ENCODE results near the gene POLR1C. TPM values are rescaled to one million over a fixed set of nuclear protein-coding genes. Genes with fewer than 3 reads are reported as not detected.

POLR1C gene
- total and polyA plus RNA-seq, 2 experiments from 2014 or later, result 24.9 to 38.1 TPM

DNA sequence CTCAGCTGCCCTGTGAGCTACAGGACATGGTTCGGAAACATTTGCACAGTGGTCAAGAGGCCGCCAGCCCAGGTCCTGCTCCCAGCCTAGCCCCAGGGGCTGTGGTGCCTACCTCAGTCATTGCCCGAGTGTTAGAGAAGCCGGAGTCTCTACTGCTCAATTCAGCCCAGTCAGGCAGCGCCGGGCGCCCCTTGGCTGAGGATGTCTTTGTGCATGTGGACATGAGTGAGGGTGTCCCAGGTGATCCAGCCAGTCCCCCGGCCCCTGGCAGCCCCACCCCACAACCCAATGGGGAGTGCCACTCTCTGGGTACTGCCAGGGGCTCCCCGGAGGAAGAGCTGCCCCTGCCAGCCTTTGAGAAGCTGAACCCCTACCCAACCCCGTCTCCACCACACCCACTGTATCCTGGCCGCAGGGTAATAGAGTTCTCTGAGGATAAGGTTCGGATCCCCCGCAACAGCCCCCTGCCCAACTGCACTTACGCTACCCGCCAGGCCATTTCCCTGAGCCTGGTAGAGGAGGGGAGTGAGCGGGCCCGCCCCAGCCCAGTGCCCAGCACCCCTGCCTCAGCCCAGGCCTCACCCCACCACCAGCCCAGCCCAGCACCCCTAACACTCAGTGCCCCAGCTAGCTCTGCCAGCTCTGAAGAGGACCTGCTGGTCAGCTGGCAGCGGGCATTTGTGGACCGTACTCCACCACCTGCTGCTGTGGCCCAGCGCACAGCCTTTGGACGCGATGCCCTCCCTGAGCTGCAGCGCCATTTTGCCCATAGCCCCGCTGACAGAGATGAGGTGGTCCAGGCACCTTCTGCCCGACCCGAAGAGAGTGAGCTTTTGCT, 11.9 kb upstream of the POLR1C start:
- 87 to 91% methylated on average over 20 to 25 of the region's 26 CpGs for WGBS, 2 experiments (ENCODE audit: low coverage in 1 of 2, low lambda C conversion rate in 2 of 2, missing lambda C conversion rate in 2 of 2)
- no peak for TF ChIP-seq EZH2 (IDR thresholded peaks at IDR 0.05; ENCODE audit: insufficient read depth, poor library complexity, severe bottlenecking)

DNA sequence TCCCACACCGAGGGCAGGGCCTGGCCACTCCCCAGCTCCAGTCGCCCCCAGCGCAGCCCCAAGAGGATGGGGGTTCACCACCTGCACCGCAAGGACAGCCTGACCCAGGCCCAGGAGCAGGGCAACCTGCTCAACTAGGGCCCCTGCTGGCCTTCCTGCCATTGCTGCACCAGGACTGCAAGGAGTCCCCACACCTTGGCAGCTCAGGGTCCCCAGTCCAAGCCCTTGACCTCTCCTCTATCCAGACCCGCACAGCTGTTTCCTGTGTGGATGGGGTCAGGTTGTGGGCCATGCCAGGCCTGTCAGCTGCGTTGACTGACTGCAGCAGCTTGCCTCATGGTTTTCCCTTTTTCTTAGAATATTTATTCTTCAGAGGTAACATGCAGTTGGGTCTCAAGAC, 11.2 kb upstream of the POLR1C start:
- Histone ChIP-seq H3F3A (ENCODE audit: insufficient read depth) (no peaks in the 10 kb centered on the region), H3K36me3 (ENCODE audit: low read depth) (no peaks in the 10 kb centered on the region; the same call in 1 of the 2 replicates), H2AFZ (no peak overlapping the region), H4K20me1 (ENCODE audit: insufficient read depth) (no peaks in the 10 kb centered on the region), H3K4me2 (ENCODE audit: unreplicated experiment) (no peak overlapping the region), H3K27ac (no peak overlapping the region), H3K4me3 (no peak overlapping the region), H3K79me2 (ENCODE audit: insufficient read depth) (no peaks in the 10 kb centered on the region), H3K9ac (no peak overlapping the region), H3K4me1 (ENCODE audit: insufficient read depth) (0 out of 2 replicates have a peak, but pooled peaks cover 2% of the 10 kb centered on the region), H3K27me3 (replicated peaks; ENCODE audit: insufficient read depth) (no peaks in the 10 kb centered on the region), H3K9me3 (ENCODE audit: low read depth) (no peaks in the 10 kb centered on the region), H3K9me2 (ENCODE audit: insufficient read depth) (no peaks in the 10 kb centered on the region)
- no peak for TF ChIP-seq EZH2phosphoT487 (IDR thresholded peaks at IDR 0.05; ENCODE audit: insufficient read depth, low read depth)
- TF ChIP-seq EZH2 (IDR thresholded peaks at IDR 0.05; ENCODE audit: insufficient read depth, poor library complexity, severe bottlenecking), result no peak
- DNase-seq, result no peak
- in situ Hi-C loops (cut with MboI), result loop anchor here (10.0 kb wide), 1 partner anchor 51 kb away; the partner anchor contains the start of gene DLK2
- WGBS, 2 experiments (ENCODE audit: low coverage in 1 of 2, low lambda C conversion rate in 2 of 2, missing lambda C conversion rate in 2 of 2), result 57 to 62% methylated on average over 6 of the region's 6 CpGs

More for the DNA sequence above, 11.9 kb upstream of the POLR1C start:
- H3K4me2 ChIP-seq (ENCODE audit: unreplicated experiment), result no peak overlapping the region
- DNase-seq, result no peak
- 0 out of 2 replicates have a peak, but pooled peaks cover 2% of the 10 kb centered on the region for H3K4me1 ChIP-seq (ENCODE audit: insufficient read depth)
- no peaks in the 10 kb centered on the region for H3K27me3 ChIP-seq (replicated peaks; ENCODE audit: insufficient read depth)
- H3K4me3 ChIP-seq, result no peak overlapping the region
- peaks cover 4% of the 10 kb centered on the region; the same call in 1 of the 2 replicates for H3K36me3 ChIP-seq (ENCODE audit: low read depth)
- no peaks in the 10 kb centered on the region for H3K9me2 ChIP-seq (ENCODE audit: insufficient read depth)
- H3F3A ChIP-seq (ENCODE audit: insufficient read depth), result no peaks in the 10 kb centered on the region
- no peak overlapping the region for H3K27ac ChIP-seq
- in situ Hi-C loops (cut with MboI), result loop anchor here (10.0 kb wide), 1 partner anchor 50 kb away; the partner anchor contains the start of gene DLK2
- H3K9ac ChIP-seq, result no peak overlapping the region
- H2AFZ ChIP-seq, result no peak overlapping the region
- H3K9me3 ChIP-seq (ENCODE audit: low read depth), result no peaks in the 10 kb centered on the region
- no peaks in the 10 kb centered on the region for H3K79me2 ChIP-seq (ENCODE audit: insufficient read depth)
- H4K20me1 ChIP-seq (ENCODE audit: insufficient read depth), result no peaks in the 10 kb centered on the region

DNA sequence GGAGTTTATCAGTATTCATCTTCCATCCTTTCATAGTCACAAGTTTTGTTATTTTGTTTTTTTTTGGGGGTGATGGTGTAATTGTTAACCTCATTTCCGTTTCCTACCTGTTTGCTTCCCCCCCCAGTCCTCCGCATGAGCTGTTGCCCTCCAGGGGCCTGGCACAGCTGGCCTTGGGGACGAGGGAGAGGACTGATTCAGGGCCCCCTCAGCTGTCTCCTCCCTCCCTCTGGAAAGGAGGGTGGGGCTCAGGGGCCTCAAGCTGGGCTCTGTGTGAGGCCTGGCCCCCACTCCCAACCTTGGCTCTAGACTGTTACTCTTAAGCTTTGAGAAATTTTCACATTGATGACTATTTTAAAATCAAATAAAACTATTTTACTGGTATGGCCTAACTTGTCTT, 10.7 kb upstream of the POLR1C start:
- Histone ChIP-seq H2AFZ (no peak overlapping the region), H3F3A (ENCODE audit: insufficient read depth) (peaks cover under 1% of the 10 kb centered on the region; the same call in 1 of the 2 replicates), H3K4me2 (ENCODE audit: unreplicated experiment) (no peak overlapping the region), H3K9me3 (ENCODE audit: low read depth) (no peaks in the 10 kb centered on the region), H3K4me1 (ENCODE audit: insufficient read depth) (0 out of 2 replicates have a peak, but pooled peaks cover 2% of the 10 kb centered on the region), H3K4me3 (no peak overlapping the region), H4K20me1 (ENCODE audit: insufficient read depth) (no peaks in the 10 kb centered on the region), H3K79me2 (ENCODE audit: insufficient read depth) (no peaks in the 10 kb centered on the region), H3K9ac (no peak overlapping the region), H3K27me3 (replicated peaks; ENCODE audit: insufficient read depth) (no peaks in the 10 kb centered on the region), H3K27ac (no peak overlapping the region), H3K9me2 (ENCODE audit: insufficient read depth) (no peaks in the 10 kb centered on the region), H3K36me3 (ENCODE audit: low read depth) (no peaks in the 10 kb centered on the region; the same call in 1 of the 2 replicates)
- WGBS, 2 experiments (ENCODE audit: low coverage in 1 of 2, low lambda C conversion rate in 2 of 2, missing lambda C conversion rate in 2 of 2), result 78 to 79% methylated on average over 3 of the region's 3 CpGs
- DNase-seq, result no peak
- in situ Hi-C loops (cut with MboI), result loop anchor here (10.0 kb wide), 1 partner anchor 51 kb away; the partner anchor contains the start of gene DLK2
- TF ChIP-seq EZH2 (IDR thresholded peaks at IDR 0.05; ENCODE audit: insufficient read depth, poor library complexity, severe bottlenecking) (no peak), EZH2phosphoT487 (IDR thresholded peaks at IDR 0.05; ENCODE audit: insufficient read depth, low read depth) (no peak)

DNA sequence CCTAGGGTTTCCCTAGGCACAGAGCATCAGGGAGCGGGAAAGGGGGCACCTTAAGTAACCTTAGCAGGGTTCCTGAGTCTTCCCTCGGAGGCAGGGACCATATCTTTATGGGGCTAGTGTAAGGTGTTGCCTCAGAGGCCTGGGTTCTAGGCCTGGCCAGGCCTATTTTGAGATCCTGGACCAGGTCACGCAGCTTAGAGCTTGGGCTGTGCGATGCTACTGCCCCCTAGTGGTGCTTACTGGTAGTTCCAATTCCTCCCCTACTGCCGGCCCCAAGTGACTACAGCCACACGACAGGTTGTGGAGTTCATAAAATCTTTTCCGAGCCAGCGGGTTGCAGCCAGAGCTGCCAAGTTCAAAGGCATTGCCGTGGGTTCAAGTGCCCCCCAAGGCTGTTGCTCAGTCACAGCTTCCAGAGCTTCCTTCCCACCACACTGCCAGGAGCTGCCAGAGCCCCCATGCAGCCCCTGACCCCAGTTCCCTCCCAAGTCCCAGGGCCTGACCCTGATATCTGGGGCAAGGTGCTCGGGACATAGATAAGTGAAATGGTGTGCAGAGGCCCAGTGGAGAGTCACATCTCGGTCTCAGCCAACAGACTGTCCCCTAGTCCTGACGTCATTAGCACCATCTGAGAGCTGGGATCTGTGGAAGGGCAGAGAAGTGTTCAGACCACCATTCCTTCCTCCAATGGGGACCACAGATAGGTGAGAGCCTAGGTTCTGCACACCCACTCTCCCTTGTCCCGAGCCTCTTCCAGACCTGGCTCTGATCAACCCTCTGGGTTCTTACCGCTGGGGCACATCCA, 10.0 kb upstream of the POLR1C start:
- Histone ChIP-seq H3K27me3 (replicated peaks; ENCODE audit: insufficient read depth) (no peaks in the 10 kb centered on the region), H3K36me3 (ENCODE audit: low read depth) (no peaks in the 10 kb centered on the region; the same call in 1 of the 2 replicates), H3F3A (ENCODE audit: insufficient read depth) (peaks cover 7% of the 10 kb centered on the region; the same call in 1 of the 2 replicates), H2AFZ (no peak overlapping the region), H3K9me2 (ENCODE audit: insufficient read depth) (no peaks in the 10 kb centered on the region), H3K4me2 (ENCODE audit: unreplicated experiment) (no peak overlapping the region), H3K4me1 (ENCODE audit: insufficient read depth) (0 out of 2 replicates have a peak, but pooled peaks cover 2% of the 10 kb centered on the region), H3K27ac (no peak overlapping the region), H3K79me2 (ENCODE audit: insufficient read depth) (no peaks in the 10 kb centered on the region), H3K9me3 (ENCODE audit: low read depth) (no peaks in the 10 kb centered on the region), H3K4me3 (no peak overlapping the region), H4K20me1 (ENCODE audit: insufficient read depth) (no peaks in the 10 kb centered on the region), H3K9ac (no peak overlapping the region)
- in situ Hi-C loops (cut with MboI), result loop anchor here (10.0 kb wide), 1 partner anchor 52 kb away; the partner anchor contains the start of gene DLK2
- DNase-seq, result peak; percentile 83
- 23 to 25% methylated on average over 14 of the region's 14 CpGs for WGBS, 2 experiments (ENCODE audit: low coverage in 1 of 2, low lambda C conversion rate in 2 of 2, missing lambda C conversion rate in 2 of 2)
- TF ChIP-seq EZH2phosphoT487 (IDR thresholded peaks at IDR 0.05; ENCODE audit: insufficient read depth, low read depth), result no peak
